GM21529 (cell line): Measurements from ENCODE around the gene ITGA11.

Source experiments
- ATAC-seq: cut with Tn5 transposase; IDR thresholded peaks from one replicate; pipeline ENCODE4 v1.9.1; 2021; ENCODE audit not compliant: unreplicated experiment

The ITGA11 gene

GRCh38 chr15:68314563-68314962, 117.4 kb downstream of the ITGA11 start:
- ATAC-seq: no peak

GRCh38 chr15:68313501-68314410, 118.2 kb downstream of the ITGA11 start:
- ATAC-seq: no peak

- ATAC-seq: no peak
Measured at GRCh38 chr15:68312701-68313204, 119.2 kb downstream of the ITGA11 start.

GRCh38 chr15:68311859-68312557, 120.0 kb downstream of the ITGA11 start:
- no peak for ATAC-seq

- no peak for ATAC-seq
Measured at GRCh38 chr15:68311464-68311835, 120.5 kb downstream of the ITGA11 start.

GRCh38 chr15:68310804-68311463, 121.0 kb downstream of the ITGA11 start:
- no peak for ATAC-seq

GRCh38 chr15:68310178-68310803, 121.7 kb downstream of the ITGA11 start:
- ATAC-seq: no peak

- no peak for ATAC-seq
Measured at GRCh38 chr15:68309024-68309423, 122.9 kb downstream of the ITGA11 start.

- no peak for ATAC-seq
Measured at GRCh38 chr15:68307131-68307928, 124.6 kb downstream of the ITGA11 start.

GRCh38 chr15:68305420-68305871, 126.5 kb downstream of the ITGA11 start:
- ATAC-seq: no peak

- ATAC-seq: no peak
Measured at GRCh38 chr15:68304589-68305337, 127.2 kb downstream of the ITGA11 start.

- no peak for ATAC-seq
Measured at GRCh38 chr15:68303560-68304436, 128.2 kb downstream of the ITGA11 start.

GRCh38 chr15:68303134-68303533, 128.8 kb downstream of the ITGA11 start:
- ATAC-seq: no peak

- no peak for ATAC-seq
Measured at GRCh38 chr15:68302729-68303128, 129.2 kb downstream of the ITGA11 start.

- ATAC-seq: no peak
Measured at GRCh38 chr15:68301301-68301700, 130.7 kb downstream of the ITGA11 start.

- ATAC-seq: no peak
Measured at GRCh38 chr15:68300115-68300940, 131.6 kb downstream of the ITGA11 start.

- ATAC-seq: no peak
Measured at GRCh38 chr15:68299436-68299835, 132.5 kb downstream of the ITGA11 start.
